Activated CD4-positive, alpha-beta T cell treated with anti-CD3 and anti-CD28 coated beads, Interleukin-2, Interleukin-6, amounts not matched to agents 100 ng/mL and 50 ng/mL, durations not matched to agents 16 hours and 8 hours (primary cell): ENCODE results near the gene KCTD7.
"Not testable (repeated sequence)": the region's sequence is repeated elsewhere in the genome, so short reads cannot be mapped to it uniquely, and the experiment has no call there.

ENCODE experiments used
- DNase-seq: peaks from one replicate; pipeline ENCODE4 v3.0.0-alpha.2; 2020

The KCTD7 gene

DNA sequence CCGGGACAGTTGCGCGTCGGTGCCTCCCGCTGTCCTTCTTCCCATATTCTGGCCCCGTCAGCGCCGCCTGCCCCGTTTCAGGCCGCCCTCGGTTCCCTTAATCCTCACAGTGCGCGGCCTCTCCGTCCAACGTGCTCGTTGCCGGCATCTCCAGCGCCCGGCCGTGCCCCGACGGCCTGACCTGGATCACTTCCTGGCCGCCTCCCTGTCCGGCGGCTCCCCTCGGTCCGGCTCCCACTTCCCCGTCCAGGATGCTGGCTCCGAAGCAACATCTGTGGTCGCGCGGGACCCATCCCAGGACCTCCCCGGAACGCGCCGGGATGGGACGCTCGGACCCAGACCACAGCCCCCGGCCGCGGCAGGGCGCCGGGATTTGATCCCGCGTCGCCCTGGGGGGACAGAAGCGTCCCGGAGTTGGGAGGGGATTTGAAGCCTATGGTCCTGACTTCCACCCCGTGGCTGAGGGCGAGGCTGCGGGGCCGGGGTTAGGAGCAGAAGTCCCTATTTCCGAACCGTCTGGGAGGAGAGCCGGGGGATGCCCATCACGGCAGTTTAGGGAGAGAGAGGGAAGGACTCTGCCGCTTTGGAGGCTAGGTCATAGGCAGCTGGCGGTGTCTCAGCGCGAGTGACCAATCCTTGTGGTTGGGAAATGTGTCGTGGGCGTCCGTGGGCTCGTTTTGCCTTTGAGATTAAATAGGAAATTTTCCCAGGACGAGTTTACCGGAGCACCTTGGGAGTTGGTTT, 53.8 kb downstream of the KCTD7 start:
- DNase-seq: no peak

DNA sequence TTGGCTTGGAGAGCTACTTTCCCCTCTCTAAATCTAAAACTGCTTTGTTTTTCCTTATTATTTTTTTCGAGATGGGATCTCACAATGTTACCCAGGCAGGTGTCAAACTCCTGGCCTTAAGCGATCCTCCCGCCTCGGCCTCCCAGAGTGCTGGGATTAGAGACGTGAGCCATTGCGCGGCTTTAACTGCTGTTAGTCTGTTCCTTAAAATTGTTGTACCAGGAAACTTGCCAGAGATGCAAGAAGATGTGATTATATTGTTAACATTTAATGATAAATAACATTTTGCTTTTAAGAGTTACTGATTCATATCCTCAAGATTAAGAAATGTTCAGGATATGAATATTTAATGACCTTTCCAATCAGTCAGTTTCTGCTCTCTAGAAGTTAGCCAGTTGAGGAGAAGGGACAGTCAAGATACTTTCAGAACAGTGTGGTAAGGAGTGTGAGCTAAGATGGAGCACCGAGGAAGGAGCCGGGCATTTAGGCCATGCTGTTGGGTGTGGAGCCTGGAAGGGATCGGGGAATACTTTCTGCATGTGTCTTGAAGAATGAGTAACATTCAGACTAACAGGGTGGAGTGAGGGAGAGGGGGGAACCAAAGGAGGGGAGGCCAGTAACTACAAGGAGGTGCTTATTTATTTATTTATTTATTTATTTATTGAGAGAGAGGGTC, 54.6 kb downstream of the KCTD7 start:
- not testable (repeated sequence) for DNase-seq

DNA sequence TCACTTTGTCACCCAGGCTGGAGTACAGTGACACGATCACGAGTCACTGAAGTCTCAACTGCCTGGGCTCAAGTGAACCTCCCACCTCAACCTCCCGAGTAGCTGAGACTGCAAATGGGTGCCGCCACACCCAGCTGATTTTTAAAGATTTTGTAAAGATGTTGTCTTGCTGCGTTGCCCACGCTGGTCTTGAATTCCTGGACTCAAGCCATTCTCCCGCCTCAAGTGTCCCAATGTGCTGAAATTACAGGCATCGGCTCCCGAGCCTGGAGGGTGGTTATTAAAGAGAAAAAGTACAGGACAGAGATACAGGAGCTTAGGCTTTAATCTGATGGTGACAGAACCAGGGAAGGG, 55.1 kb downstream of the KCTD7 start:
- DNase-seq: no peak

DNA sequence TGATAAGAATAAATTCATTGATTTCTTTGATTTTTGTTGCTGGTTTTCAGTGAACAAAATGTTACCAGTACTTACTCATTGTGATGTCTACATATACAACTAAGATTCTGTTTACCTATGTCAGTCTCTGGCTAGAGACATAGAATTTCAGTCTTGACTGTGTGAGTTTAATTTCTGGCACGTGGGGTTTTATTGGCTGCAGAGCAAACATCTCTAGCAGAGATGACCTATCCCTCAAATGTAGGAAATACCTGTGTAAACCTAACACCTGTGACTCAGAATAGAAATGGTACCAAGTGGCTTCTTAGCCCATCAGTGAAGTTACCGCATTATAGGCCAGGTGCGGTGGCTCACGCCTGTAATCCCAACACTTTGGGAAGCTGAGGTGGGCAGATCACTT, 57.0 kb downstream of the KCTD7 start:
- not testable (repeated sequence) for DNase-seq

DNA sequence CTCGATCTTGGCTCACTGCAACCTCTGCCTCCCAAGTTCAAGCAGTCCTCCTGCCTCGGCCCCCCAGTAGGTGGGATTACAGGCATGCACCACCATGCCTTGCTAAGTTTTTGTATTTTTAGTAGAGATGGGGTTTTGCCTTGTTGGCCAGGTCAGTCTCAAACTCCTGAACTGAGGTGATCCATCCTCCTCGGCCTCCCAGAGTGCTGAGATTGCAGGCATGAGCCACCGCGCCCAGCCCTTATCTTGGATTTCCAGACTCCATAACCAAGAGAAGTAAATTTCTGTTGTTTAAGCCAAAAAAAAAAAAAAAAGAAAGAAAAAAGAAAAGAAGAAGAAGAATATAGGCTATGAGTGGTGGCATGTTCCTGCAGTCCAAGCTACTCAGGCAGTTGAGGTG, 58.5 kb downstream of the KCTD7 start:
- DNase-seq: no peak

DNA sequence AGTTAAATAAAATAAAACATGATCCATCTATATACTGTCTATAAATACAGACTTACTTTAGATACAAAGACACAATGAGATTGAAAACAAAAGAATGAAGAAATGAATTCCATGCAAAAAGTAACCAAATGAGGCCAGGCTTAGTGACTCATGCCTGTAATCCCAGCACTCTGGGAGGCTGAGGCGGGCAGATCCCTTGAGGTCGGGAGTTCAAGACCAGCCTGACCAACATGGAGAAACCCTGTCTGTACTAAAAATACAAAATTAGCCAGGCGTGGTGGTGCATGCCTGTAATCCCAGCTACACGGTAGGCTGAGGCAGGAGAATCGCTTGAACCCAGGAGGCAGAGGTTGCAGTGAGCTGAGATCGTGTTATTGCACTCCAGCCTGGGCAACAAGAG, 59.0 kb downstream of the KCTD7 start:
- DNase-seq: not testable (repeated sequence)

DNA sequence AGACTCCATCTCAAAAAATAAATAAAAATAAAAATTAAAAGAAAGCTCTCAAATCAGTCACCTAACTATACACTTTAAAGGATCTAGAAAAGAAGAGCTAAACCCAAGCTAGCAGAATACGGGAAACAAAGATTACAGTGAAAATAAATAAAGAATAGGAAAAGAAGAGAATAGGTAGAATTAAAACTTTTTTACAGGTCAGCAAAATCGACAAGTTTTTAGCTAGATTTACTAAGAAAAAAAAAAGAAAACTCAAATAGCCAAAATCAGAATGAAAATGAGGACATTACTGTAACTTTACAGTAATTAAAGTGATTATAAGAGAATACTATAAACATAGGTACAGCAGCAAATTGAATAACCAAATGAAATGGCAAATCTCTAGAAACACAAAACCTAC, 60.4 kb downstream of the KCTD7 start:
- no peak for DNase-seq

DNA sequence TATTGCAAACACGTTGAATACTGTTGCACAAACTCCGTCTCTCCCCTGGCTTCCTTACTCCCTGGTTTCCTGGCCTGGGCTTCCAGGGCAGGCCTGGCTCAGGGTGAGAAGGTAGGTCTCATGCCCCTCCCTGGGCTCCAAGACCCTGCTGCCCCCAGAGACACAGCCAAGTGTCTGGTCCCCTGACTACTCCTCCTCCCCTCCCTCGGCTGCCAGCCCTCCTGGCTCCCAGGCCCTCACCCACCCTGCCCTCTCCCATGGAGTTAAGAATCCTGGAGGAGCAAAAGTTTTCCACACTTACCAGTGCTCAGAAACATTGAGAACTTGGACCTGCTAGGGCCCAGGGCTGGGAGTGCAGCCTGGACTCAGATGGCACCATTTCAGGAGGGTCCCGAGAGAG, 64.7 kb downstream of the KCTD7 start:
- no peak for DNase-seq
